ENCODE results near the gene PKD1.
"Not testable (repeated sequence)": the region's sequence is repeated elsewhere in the genome, so short reads cannot be mapped to it uniquely, and the experiment has no call there.

- not testable (repeated sequence) for TF ChIP-seq CTCF, POLR2A, POLR2AphosphoS5, EP300 (IDR thresholded peaks at IDR 0.05)
These were observed 1.9 kb downstream of the PKD1 start for GRCh38 chr16:2133797-2134196.
